Right ventricle myocardium inferior (tissue), 1 donor: ENCODE data around the gene NUP210. TPM values are rescaled to one million over a fixed set of nuclear protein-coding genes. Genes with fewer than 3 reads are reported as not detected.
"Not testable (repeated sequence)": the region's sequence is repeated elsewhere in the genome, so short reads cannot be mapped to it uniquely, and the experiment has no call there.

ENCODE experiments used
- ATAC-seq: fragments of 200-7000 bp; cut with Tn5 transposase; one replicate; pipeline ENCODE4 v1.9.1; 2020; ENCODE audit warnings: mild to moderate bottlenecking, moderate library complexity
- DNase-seq: peaks from one replicate; pipeline ENCODE4 v3.0.0; 2021; ENCODE audit errors: missing footprints
- intact Hi-C: fragments of 100-400 bp; cut with DNase I; formaldehyde crosslinking; loops from one replicate; pipeline ENCODE4 v1.11.0; 2022
- total RNA-seq: library from RNA; stranded (reverse); fragmentation: NEBNext Ultra II Directional; extraction: Animal tissue kit (Norgen Biotek cat#: 25700); gene quantifications from one replicate; pipeline ENCODE4 v1.2.1, GENCODE V29; 2021
- donor health status: DM: no; HTN: yes; CAD: no; lungs with severe emphysema.

Gene NUP210
- total RNA-seq, 1 donor from 2014 or later: 3.5 TPM

- ATAC-seq: no peak
- no peak for DNase-seq
- intact Hi-C loops: no loop called here
Observed at GRCh38 chr3:13433912-13434311, 13.8 kb upstream of the NUP210 start.

GRCh38 chr3:13432093-13432492 lies 12.0 kb upstream of the NUP210 start:
- DNase-seq (no peak), ATAC-seq (no peak)
- intact Hi-C loops: no loop called here

GRCh38 chr3:13430411-13430875 lies 10.3 kb upstream of the NUP210 start:
- intact Hi-C loops, DNase-seq, ATAC-seq: not testable (repeated sequence)

- intact Hi-C loops: no loop called here
- DNase-seq (no peak), ATAC-seq (no peak)
Observed at GRCh38 chr3:13429631-13430291, 9.6 kb upstream of the NUP210 start.

GRCh38 chr3:13428678-13429077 lies 8.6 kb upstream of the NUP210 start:
- DNase-seq, intact Hi-C loops, ATAC-seq: not testable (repeated sequence)

GRCh38 chr3:13427662-13428603 lies 7.8 kb upstream of the NUP210 start:
- DNase-seq (no peak), ATAC-seq (no peak)
- intact Hi-C loops: no loop called here

- ATAC-seq (no peak), DNase-seq (no peak)
- intact Hi-C loops: no loop called here
Observed at GRCh38 chr3:13426591-13426990, 6.5 kb upstream of the NUP210 start.

GRCh38 chr3:13425689-13426088 lies 5.6 kb upstream of the NUP210 start:
- ATAC-seq (no peak), DNase-seq (no peak)
- intact Hi-C loops: no loop called here

GRCh38 chr3:13424865-13425617 lies 4.9 kb upstream of the NUP210 start:
- no peak for ATAC-seq
- intact Hi-C loops: no loop called here
- no peak for DNase-seq

GRCh38 chr3:13424141-13424844 lies 4.2 kb upstream of the NUP210 start:
- ATAC-seq (no peak), DNase-seq (no peak)
- intact Hi-C loops: no loop called here

- intact Hi-C loops: no loop called here
- ATAC-seq (no peak), DNase-seq (no peak)
Observed at GRCh38 chr3:13420831-13421765, 976 bp upstream of the NUP210 start.

- DNase-seq (peak; percentile 84), ATAC-seq (peak; percentile 77)
- intact Hi-C loops: no loop called here
Observed at GRCh38 chr3:13419505-13420044, 547 bp downstream of the NUP210 start.

GRCh38 chr3:13417166-13417947 lies 2.8 kb downstream of the NUP210 start:
- no peak for ATAC-seq

GRCh38 chr3:13415997-13416793 lies 3.9 kb downstream of the NUP210 start:
- DNase-seq: no peak
- ATAC-seq: no peak
- intact Hi-C loops: no loop called here

More at GRCh38 chr3:13417166-13417947, 2.8 kb downstream of the NUP210 start:
- intact Hi-C loops: no loop called here
- DNase-seq: no peak

GRCh38 chr3:13415236-13415986 lies 4.7 kb downstream of the NUP210 start:
- intact Hi-C loops: no loop called here
- no peak for ATAC-seq
- DNase-seq: no peak
